GM23338 (cell line): ENCODE results near the gene RBPJL. TPM values are rescaled to one million over a fixed set of nuclear protein-coding genes. Genes with fewer than 3 reads are reported as not detected.

Experiments used
- ATAC-seq: fragments of 200-7000 bp; cut with Tn5 transposase; 3 replicates; pipeline ENCODE4 v1.9.1; 2020
- DNase-seq: peaks from one replicate; pipeline ENCODE4 v3.0.0-alpha.2; 2015; ENCODE audit warnings: low spot score
- H2AFZ ChIP-seq: fragments of 200-600 bp; sonication (generic); 2 replicates; pipeline ENCODE4 v1.8.0; 2016; ENCODE audit warnings: antibody characterized with exemption, mild to moderate bottlenecking, moderate library complexity
- H3F3A ChIP-seq: fragments of 200-600 bp; sonication (generic); replicated peaks from 2 replicates; pipeline ENCODE4 v1.8.0; 2017; ENCODE audit warnings: antibody characterized with exemption, mixed run types, low read depth
- H3K27ac ChIP-seq: fragments of 200-600 bp; sonication (generic); 2 replicates; pipeline ENCODE4 v1.6.1; 2016; ENCODE audit warnings: low read depth
- H3K27me3 ChIP-seq: fragments of 200-600 bp; sonication (generic); 2 replicates; pipeline ENCODE4 v1.8.0; 2016; ENCODE audit warnings: mild to moderate bottlenecking, mixed run types, moderate library complexity; ENCODE audit not compliant: insufficient read depth
- H3K36me3 ChIP-seq: fragments of 200-600 bp; sonication (generic); 2 replicates; pipeline ENCODE4 v1.8.0; 2016; ENCODE audit warnings: mild to moderate bottlenecking; ENCODE audit not compliant: insufficient read depth
- H3K4me1 ChIP-seq: fragments of 200-600 bp; sonication (generic); 2 replicates; pipeline ENCODE4 v1.8.0; 2016; ENCODE audit warnings: mild to moderate bottlenecking, moderate library complexity; ENCODE audit not compliant: insufficient read depth
- H3K4me2 ChIP-seq: fragments of 200-600 bp; sonication (generic); 2 replicates; pipeline ENCODE4 v1.7.1; 2017; ENCODE audit warnings: mixed run types
- H3K4me3 ChIP-seq: fragments of 200-600 bp; sonication (generic); 2 replicates; pipeline ENCODE4 v1.6.1; 2016; ENCODE audit warnings: mixed run types
- H3K79me2 ChIP-seq: fragments of 200-600 bp; sonication (generic); replicated peaks from 2 replicates; pipeline ENCODE4 v1.8.0; 2017; ENCODE audit warnings: mild to moderate bottlenecking; ENCODE audit not compliant: insufficient read depth
- H3K9me2 ChIP-seq: fragments of 200-600 bp; sonication (generic); 2 replicates; pipeline ENCODE4 v1.8.0; 2017; ENCODE audit not compliant: insufficient read depth
- H4K20me1 ChIP-seq: fragments of 200-600 bp; sonication (generic); replicated peaks from 2 replicates; pipeline ENCODE4 v1.8.0; 2017; ENCODE audit warnings: mild to moderate bottlenecking; ENCODE audit not compliant: insufficient read depth
- H3K27ac Mint-ChIP-seq: 2 replicates; pipeline ENCODE4 v1.8.0; 2020; ENCODE audit warnings: inconsistent platforms, mild to moderate bottlenecking, moderate library complexity, mixed read lengths
- H3K27me3 Mint-ChIP-seq: 3 replicates; pipeline ENCODE4 v1.8.0; 2022; ENCODE audit warnings: low read depth, mild to moderate bottlenecking, moderate library complexity, mixed read lengths, inconsistent platforms; ENCODE audit not compliant: insufficient read depth, poor library complexity
- H3K36me3 Mint-ChIP-seq: 3 replicates; pipeline ENCODE4 v1.8.0; 2021; ENCODE audit warnings: low read depth, mild to moderate bottlenecking, inconsistent platforms, moderate library complexity, mixed read lengths
- H3K4me1 Mint-ChIP-seq: 3 replicates; pipeline ENCODE4 v1.8.0; 2020; ENCODE audit warnings: mild to moderate bottlenecking, inconsistent platforms, mixed read lengths
- H3K4me3 Mint-ChIP-seq: 3 replicates; pipeline ENCODE4 v1.8.0; 2021; ENCODE audit warnings: moderate library complexity, mild to moderate bottlenecking, inconsistent platforms, mixed read lengths
- H3K9me3 Mint-ChIP-seq: 3 replicates; pipeline ENCODE4 v1.8.0; 2020; ENCODE audit warnings: moderate library complexity, mild to moderate bottlenecking, inconsistent platforms, mixed read lengths
- CREB1 ChIP-seq: fragments of 250-450 bp; sonication (Bioruptor Pico); IDR thresholded peaks from 2 replicates; pipeline ENCODE4 v1.5.0; 2020; ENCODE audit warnings: low read depth, mild to moderate bottlenecking, moderate library complexity
- CTCF ChIP-seq, 2 experiments: fragments of 200-600 bp in 1 of 2; sonication (generic) in 1 of 2; conservative IDR thresholded peaks; 2 replicates each; pipeline versions ENCODE4 v1.5.1 to v1.6.1; 2016 to 2017; ENCODE audit warnings: antibody characterized with exemption in 2 of 2, low read depth in 2 of 2, mild to moderate bottlenecking in 2 of 2, moderate library complexity in 1 of 2
- EZH2 ChIP-seq: fragments of 200-600 bp; sonication (generic); IDR thresholded peaks from one replicate; pipeline ENCODE4 v1.8.0; 2017; ENCODE audit warnings: antibody characterized with exemption, mild to moderate bottlenecking, low read depth; ENCODE audit not compliant: unreplicated experiment
- EZH2phosphoT487 ChIP-seq: fragments of 200-600 bp; sonication (generic); IDR thresholded peaks from one replicate; pipeline ENCODE4 v1.8.1; 2018; ENCODE audit warnings: antibody characterized with exemption; ENCODE audit not compliant: unreplicated experiment
- JUNB ChIP-seq: IDR thresholded peaks from one replicate; pipeline ENCODE4 v1.6.1; 2016; ENCODE audit warnings: antibody characterized with exemption; ENCODE audit not compliant: unreplicated experiment
- NANOG ChIP-seq: IDR thresholded peaks from 2 replicates; pipeline ENCODE4 v1.6.1; 2016; ENCODE audit warnings: antibody characterized with exemption, borderline replicate concordance
- STAT1 ChIP-seq: IDR thresholded peaks from one replicate; pipeline ENCODE4 v1.6.1; 2016; ENCODE audit warnings: antibody characterized with exemption; ENCODE audit not compliant: unreplicated experiment
- ZNF114 ChIP-seq: fragments of 250-450 bp; sonication (Bioruptor Pico); IDR thresholded peaks from 2 replicates; pipeline ENCODE4 v1.5.0; 2020; ENCODE audit warnings: mild to moderate bottlenecking, moderate library complexity
- ZNF331 ChIP-seq: fragments of 250-450 bp; sonication (Bioruptor Pico); IDR thresholded peaks from 2 replicates; pipeline ENCODE4 v1.5.0; 2020; ENCODE audit warnings: low read depth, mild to moderate bottlenecking, moderate library complexity
- polyA plus RNA-seq: library from polyadenylated mRNA; unstranded; fragments of >200 nt; fragmentation: Nextera tagmentation; extraction: Ambion mirVana; gene quantifications from 2 replicates; pipeline ENCODE4 v1.2.1, GENCODE V29; 2016
- total RNA-seq: library from RNA; depleted of rRNA; stranded (reverse); fragments of >200 nt; shearing (Covaris generic); gene quantifications from 2 replicates; pipeline ENCODE4 v1.2.3, GENCODE V29; 2014
- TF ChIP-seq, protein P1 (sequence below): IDR thresholded peaks from one replicate; pipeline ENCODE4 v1.6.1; 2018; ENCODE audit warnings: antibody characterized with exemption; ENCODE audit not compliant: unreplicated experiment
- TF ChIP-seq, protein P2 (sequence below): IDR thresholded peaks from 2 replicates; pipeline ENCODE4 v1.6.1; 2016; ENCODE audit warnings: antibody characterized with exemption
- TF ChIP-seq, protein P3 (sequence below): fragments of 250-450 bp; sonication (Bioruptor Pico); IDR thresholded peaks from 2 replicates; pipeline ENCODE4 v1.5.0; 2020; ENCODE audit warnings: mild to moderate bottlenecking, moderate library complexity

Gene RBPJL
- total and polyA plus RNA-seq, 2 experiments from 2014 or later = 0.44 to 0.66 TPM

DNA sequence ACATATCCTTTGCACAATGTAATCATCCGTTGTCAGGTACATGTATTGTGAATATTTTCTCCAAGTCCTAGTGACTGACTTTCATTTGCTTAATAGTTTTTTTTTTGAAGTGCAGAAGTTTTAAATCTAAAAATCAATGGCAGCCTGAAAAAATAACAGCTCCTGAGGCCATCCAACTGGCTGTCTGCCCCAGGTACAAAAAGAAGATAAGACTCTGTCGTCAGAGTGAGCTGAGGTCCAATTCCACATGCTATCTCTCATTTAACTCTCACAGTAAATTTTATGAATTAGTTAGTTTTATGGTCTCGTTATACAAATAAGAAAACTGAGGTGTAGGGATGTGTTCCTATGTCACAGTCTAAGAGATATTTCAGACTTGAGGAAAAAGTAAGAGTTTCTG, 31.3 kb upstream of the RBPJL start (continued):
- TF ChIP-seq ZNF114 (CRISPR knock-in tag) (no peak), CREB1 (CRISPR knock-in tag) (no peak), NANOG (no peak), ZNF331 (CRISPR knock-in tag) (no peak)
- TF ChIP-seq, protein P1, sequence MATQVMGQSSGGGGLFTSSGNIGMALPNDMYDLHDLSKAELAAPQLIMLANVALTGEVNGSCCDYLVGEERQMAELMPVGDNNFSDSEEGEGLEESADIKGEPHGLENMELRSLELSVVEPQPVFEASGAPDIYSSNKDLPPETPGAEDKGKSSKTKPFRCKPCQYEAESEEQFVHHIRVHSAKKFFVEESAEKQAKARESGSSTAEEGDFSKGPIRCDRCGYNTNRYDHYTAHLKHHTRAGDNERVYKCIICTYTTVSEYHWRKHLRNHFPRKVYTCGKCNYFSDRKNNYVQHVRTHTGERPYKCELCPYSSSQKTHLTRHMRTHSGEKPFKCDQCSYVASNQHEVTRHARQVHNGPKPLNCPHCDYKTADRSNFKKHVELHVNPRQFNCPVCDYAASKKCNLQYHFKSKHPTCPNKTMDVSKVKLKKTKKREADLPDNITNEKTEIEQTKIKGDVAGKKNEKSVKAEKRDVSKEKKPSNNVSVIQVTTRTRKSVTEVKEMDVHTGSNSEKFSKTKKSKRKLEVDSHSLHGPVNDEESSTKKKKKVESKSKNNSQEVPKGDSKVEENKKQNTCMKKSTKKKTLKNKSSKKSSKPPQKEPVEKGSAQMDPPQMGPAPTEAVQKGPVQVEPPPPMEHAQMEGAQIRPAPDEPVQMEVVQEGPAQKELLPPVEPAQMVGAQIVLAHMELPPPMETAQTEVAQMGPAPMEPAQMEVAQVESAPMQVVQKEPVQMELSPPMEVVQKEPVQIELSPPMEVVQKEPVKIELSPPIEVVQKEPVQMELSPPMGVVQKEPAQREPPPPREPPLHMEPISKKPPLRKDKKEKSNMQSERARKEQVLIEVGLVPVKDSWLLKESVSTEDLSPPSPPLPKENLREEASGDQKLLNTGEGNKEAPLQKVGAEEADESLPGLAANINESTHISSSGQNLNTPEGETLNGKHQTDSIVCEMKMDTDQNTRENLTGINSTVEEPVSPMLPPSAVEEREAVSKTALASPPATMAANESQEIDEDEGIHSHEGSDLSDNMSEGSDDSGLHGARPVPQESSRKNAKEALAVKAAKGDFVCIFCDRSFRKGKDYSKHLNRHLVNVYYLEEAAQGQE = no peak

GRCh38 chr20:45279992-45280391, 26.6 kb upstream of the RBPJL start:
- no peaks in the 10 kb centered on the region for H3F3A ChIP-seq
- no peaks in the 10 kb centered on the region for H4K20me1 ChIP-seq
- no peak overlapping the region for H3K4me2 ChIP-seq
- H3K4me3 ChIP-seq = no peak overlapping the region
- H3K4me1 ChIP-seq = no peaks in the 10 kb centered on the region
- H2AFZ ChIP-seq = no peak overlapping the region
- H3K36me3 Mint-ChIP-seq = no peaks in the 10 kb centered on the region
- no peaks in the 10 kb centered on the region for H3K27me3 ChIP-seq
- ATAC-seq = no peak
- no peak overlapping the region for H3K27ac Mint-ChIP-seq
- no peak overlapping the region for H3K27ac ChIP-seq
- no peaks in the 10 kb centered on the region for H3K36me3 ChIP-seq
- H3K9me2 ChIP-seq = no peaks in the 10 kb centered on the region
- no peak for DNase-seq
- no peaks in the 10 kb centered on the region for H3K79me2 ChIP-seq
- H3K9me3 Mint-ChIP-seq = no peaks in the 10 kb centered on the region; the same call in 2 of the 3 replicates
- H3K4me1 Mint-ChIP-seq = no peaks in the 10 kb centered on the region
- no peak overlapping the region for H3K4me3 Mint-ChIP-seq
- H3K27me3 Mint-ChIP-seq = no peaks in the 10 kb centered on the region
- TF ChIP-seq, protein P2, sequence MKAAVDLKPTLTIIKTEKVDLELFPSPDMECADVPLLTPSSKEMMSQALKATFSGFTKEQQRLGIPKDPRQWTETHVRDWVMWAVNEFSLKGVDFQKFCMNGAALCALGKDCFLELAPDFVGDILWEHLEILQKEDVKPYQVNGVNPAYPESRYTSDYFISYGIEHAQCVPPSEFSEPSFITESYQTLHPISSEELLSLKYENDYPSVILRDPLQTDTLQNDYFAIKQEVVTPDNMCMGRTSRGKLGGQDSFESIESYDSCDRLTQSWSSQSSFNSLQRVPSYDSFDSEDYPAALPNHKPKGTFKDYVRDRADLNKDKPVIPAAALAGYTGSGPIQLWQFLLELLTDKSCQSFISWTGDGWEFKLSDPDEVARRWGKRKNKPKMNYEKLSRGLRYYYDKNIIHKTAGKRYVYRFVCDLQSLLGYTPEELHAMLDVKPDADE = no peak
- TF ChIP-seq EZH2phosphoT487 (no peak), EZH2 (no peak), ZNF331 (CRISPR knock-in tag) (no peak), JUNB (no peak), STAT1 (no peak), CREB1 (CRISPR knock-in tag) (no peak), CTCF (conservative IDR thresholded peaks at IDR 0.05; ENCODE audit: low read depth in 2 of 2) (no peak)
- TF ChIP-seq, protein P3, sequence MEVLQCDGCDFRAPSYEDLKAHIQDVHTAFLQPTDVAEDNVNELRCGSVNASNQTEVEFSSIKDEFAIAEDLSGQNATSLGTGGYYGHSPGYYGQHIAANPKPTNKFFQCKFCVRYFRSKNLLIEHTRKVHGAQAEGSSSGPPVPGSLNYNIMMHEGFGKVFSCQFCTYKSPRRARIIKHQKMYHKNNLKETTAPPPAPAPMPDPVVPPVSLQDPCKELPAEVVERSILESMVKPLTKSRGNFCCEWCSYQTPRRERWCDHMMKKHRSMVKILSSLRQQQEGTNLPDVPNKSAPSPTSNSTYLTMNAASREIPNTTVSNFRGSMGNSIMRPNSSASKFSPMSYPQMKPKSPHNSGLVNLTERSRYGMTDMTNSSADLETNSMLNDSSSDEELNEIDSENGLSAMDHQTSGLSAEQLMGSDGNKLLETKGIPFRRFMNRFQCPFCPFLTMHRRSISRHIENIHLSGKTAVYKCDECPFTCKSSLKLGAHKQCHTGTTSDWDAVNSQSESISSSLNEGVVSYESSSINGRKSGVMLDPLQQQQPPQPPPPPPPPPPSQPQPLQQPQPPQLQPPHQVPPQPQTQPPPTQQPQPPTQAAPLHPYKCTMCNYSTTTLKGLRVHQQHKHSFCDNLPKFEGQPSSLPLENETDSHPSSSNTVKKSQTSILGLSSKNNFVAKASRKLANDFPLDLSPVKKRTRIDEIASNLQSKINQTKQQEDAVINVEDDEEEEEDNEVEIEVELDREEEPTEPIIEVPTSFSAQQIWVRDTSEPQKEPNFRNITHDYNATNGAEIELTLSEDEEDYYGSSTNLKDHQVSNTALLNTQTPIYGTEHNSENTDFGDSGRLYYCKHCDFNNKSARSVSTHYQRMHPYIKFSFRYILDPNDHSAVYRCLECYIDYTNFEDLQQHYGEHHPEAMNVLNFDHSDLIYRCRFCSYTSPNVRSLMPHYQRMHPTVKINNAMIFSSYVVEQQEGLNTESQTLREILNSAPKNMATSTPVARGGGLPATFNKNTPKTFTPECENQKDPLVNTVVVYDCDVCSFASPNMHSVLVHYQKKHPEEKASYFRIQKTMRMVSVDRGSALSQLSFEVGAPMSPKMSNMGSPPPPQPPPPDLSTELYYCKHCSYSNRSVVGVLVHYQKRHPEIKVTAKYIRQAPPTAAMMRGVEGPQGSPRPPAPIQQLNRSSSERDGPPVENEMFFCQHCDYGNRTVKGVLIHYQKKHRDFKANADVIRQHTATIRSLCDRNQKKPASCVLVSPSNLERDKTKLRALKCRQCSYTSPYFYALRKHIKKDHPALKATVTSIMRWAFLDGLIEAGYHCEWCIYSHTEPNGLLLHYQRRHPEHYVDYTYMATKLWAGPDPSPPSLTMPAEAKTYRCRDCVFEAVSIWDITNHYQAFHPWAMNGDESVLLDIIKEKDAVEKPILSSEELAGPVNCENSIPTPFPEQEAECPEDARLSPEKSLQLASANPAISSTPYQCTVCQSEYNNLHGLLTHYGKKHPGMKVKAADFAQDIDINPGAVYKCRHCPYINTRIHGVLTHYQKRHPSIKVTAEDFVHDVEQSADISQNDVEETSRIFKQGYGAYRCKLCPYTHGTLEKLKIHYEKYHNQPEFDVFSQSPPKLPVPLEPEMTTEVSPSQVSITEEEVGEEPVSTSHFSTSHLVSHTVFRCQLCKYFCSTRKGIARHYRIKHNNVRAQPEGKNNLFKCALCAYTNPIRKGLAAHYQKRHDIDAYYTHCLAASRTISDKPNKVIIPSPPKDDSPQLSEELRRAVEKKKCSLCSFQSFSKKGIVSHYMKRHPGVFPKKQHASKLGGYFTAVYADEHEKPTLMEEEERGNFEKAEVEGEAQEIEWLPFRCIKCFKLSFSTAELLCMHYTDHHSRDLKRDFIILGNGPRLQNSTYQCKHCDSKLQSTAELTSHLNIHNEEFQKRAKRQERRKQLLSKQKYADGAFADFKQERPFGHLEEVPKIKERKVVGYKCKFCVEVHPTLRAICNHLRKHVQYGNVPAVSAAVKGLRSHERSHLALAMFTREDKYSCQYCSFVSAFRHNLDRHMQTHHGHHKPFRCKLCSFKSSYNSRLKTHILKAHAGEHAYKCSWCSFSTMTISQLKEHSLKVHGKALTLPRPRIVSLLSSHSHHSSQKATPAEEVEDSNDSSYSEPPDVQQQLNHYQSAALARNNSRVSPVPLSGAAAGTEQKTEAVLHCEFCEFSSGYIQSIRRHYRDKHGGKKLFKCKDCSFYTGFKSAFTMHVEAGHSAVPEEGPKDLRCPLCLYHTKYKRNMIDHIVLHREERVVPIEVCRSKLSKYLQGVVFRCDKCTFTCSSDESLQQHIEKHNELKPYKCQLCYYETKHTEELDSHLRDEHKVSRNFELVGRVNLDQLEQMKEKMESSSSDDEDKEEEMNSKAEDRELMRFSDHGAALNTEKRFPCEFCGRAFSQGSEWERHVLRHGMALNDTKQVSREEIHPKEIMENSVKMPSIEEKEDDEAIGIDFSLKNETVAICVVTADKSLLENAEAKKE (CRISPR knock-in tag) = no peak
